Fibroblast of the aortic adventitia (primary cell): ENCODE results near the gene PSAP. TPM values are rescaled to one million over a fixed set of nuclear protein-coding genes. Genes with fewer than 3 reads are reported as not detected.

ENCODE experiments used
- DNase-seq: peaks from one replicate; pipeline ENCODE4 v3.0.0-alpha.2; 2010; ENCODE audit warnings: low read depth
- H3K4me3 ChIP-seq: 2 replicates; pipeline ENCODE4 v1.5.1; 2011; ENCODE audit warnings: low read depth, mild to moderate bottlenecking, control low read depth, low read length, moderate library complexity
- CTCF ChIP-seq: IDR thresholded peaks from 2 replicates; pipeline ENCODE4 v1.5.1; 2011; ENCODE audit warnings: mild to moderate bottlenecking, low read length, control low read depth, inconsistent platforms; ENCODE audit not compliant: insufficient read depth
- total RNA-seq: library from RNA; depleted of rRNA; stranded (reverse); fragments of >200 nt; gene quantifications from 2 replicates; pipeline ENCODE4 v1.2.3, GENCODE V29; 2012; ENCODE audit warnings: low replicate concordance

Gene PSAP
- total RNA-seq, 1 donor = 615 TPM

- TF ChIP-seq CTCF = no peak
- H3K4me3 ChIP-seq = no peak overlapping the region
- peak; percentile 68 for DNase-seq
Measured at GRCh38 chr10:71868192-71868697, 17.2 kb upstream of the PSAP start.

GRCh38 chr10:71865561-71866041, 14.6 kb upstream of the PSAP start:
- DNase-seq = no peak
- TF ChIP-seq CTCF = no peak
- H3K4me3 ChIP-seq = no peak overlapping the region

DNA sequence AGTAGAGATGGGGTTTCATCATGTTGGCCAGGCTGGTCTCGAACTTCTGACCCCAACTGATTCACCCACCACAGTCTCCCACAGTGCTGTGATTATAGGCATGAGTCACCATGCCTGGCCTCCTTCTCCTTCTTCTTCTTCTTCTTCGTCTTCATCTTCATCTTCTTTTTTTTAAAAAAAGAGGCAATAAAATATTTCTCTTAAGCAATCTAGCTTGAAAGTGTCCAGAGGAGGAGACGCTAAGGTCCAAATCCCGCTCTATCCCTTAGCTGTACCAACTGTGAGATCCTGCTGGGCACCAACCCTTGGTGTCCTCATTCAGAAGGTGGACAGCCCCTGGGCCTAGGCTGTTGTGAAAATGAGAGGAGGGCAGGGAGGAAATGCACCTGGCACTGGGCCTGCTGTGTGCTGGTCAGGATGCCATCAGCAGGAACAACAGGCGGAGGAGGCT, 13.9 kb upstream of the PSAP start:
- no peak for TF ChIP-seq CTCF
- no peak overlapping the region for H3K4me3 ChIP-seq
- peak; percentile 76 for DNase-seq

- no peak for DNase-seq
- H3K4me3 ChIP-seq = no peak overlapping the region
- no peak for TF ChIP-seq CTCF
Measured at GRCh38 chr10:71863203-71863602, 12.2 kb upstream of the PSAP start.

DNA sequence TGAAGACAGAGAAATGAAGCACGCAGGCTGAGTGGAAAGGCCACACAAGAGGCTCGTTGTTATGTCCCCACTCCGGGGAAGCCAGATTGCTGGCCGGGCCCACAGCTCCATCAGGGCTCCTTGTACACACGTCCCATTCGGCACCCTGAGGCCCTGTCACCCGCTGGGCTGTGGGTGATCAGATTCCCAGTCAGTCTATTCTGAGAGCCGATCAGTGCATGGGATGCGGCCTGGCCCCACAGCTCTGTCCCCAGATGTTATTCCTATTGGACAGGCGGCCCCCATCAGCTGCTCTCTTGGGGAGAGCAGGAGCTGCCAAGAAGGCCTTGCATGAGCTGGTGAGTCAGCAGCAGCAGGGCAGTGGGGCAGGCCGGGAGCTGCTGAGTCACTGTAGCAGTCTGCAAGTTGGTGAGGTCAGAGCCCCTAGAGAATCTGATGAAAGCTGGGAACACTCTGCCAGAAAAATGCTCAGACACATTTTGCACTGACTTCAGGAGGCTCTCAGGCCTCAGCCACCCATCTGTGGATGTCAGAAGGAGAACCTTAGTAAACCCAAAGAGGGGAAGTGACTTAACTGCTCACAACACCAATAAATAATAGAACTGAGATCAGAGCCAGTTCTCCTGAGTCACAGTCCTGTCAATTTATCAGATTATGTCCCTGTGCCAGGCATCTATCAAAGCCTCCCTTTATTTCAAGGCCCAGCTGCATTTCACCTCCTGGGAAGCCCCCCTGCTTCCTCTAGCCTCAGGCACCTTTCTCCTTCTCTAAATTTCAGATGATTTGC, 9.4 kb upstream of the PSAP start:
- H3K4me3 ChIP-seq = no peak overlapping the region
- DNase-seq = peak; percentile 100
- no peak for TF ChIP-seq CTCF

DNA sequence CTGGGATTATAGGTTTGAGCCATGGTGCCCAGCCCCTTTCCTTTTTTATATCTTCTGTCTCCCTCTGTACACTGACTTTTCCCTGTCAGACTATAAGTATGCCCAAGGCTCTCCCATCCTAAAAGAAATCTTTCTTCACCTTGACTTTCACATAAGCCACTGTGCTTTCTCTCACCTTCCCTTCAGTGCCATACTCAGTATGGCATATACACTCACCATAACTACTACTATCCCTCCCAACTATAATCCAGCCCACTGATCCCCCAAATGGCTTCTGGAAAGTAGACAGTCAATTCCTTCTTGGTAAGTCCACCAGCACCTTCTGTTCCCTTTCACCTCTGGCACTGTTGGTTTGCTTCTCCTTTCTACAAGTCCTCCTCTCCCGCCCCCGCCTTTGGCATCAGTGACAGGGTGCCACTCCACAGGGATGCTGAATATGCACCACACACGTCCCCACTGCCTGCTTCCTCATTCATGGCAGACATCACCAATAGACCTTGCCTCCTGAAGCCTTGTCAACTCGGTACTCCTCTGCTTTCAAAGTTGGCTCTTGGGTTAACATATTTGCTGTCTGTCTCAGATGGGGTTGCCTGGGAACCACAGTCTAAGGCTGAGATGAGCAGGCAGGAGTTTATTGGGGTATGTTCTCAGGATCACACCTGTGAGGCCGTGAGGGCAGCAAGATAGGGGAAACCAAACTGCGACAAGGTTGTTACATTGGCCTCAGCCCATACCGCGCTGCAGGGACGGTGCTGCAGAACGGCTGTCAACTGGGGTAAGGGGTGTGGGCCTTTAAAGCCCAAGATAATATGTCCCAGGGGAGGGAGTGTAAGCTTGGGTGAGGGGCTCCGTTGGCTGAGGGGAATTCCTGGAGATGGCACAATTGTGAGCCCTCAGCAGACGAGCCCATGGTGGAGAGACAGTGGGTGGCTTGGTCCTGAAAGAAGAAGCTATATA, 7.2 kb upstream of the PSAP start:
- TF ChIP-seq CTCF = no peak
- H3K4me3 ChIP-seq = no peak overlapping the region
- DNase-seq = no peak
